Adrenal gland (tissue), 5 donors: ENCODE measurements around the gene MGAT5.

Experiments used
- POLR2A ChIP-seq, 2 donors: fragments of 450-650 bp; IDR thresholded peaks; one replicate each; pipeline ENCODE4 v1.6.1; 2017; ENCODE audit warnings: antibody characterized with exemption in 2 of 2, mild to moderate bottlenecking in 2 of 2, moderate library complexity in 1 of 2
- TF ChIP-seq, protein P1 (sequence below), 6 experiments: fragments of 450-650 bp in 4 of 6; fragments of 200-600 bp in 2 of 6; sonication (generic) in 1 of 6; IDR thresholded peaks; 1 replicate in 5 of 6; 2 replicates in 1 of 6; pipeline versions ENCODE4 v1.5.1 to v1.8.0; 2016 to 2021; ENCODE audit warnings: antibody characterized with exemption in 6 of 6, mild to moderate bottlenecking in 2 of 6, moderate library complexity in 1 of 6
- donor health status: DM: no; HTN: no; CAD: no.

DNA sequence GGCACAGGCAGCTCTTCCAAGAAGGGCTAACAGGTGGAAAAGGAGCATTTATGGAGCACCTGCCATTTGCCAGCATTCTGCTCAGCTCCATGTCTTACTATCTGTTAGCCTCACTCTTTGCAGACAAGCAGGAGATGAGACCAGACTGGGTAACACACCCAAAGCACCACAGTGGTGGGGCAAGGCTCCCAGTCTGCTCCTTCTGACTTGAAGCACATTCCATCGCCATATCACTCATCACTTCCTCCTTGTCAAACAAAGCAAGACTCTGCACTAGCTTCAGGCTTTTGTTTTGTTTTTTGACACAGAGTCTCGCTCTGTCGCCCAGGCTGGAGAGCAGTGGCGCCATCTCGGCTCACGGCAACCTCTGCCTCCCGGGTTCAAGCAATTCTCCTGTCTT is 182.8 kb downstream of the MGAT5 start:
- TF ChIP-seq, protein P1, sequence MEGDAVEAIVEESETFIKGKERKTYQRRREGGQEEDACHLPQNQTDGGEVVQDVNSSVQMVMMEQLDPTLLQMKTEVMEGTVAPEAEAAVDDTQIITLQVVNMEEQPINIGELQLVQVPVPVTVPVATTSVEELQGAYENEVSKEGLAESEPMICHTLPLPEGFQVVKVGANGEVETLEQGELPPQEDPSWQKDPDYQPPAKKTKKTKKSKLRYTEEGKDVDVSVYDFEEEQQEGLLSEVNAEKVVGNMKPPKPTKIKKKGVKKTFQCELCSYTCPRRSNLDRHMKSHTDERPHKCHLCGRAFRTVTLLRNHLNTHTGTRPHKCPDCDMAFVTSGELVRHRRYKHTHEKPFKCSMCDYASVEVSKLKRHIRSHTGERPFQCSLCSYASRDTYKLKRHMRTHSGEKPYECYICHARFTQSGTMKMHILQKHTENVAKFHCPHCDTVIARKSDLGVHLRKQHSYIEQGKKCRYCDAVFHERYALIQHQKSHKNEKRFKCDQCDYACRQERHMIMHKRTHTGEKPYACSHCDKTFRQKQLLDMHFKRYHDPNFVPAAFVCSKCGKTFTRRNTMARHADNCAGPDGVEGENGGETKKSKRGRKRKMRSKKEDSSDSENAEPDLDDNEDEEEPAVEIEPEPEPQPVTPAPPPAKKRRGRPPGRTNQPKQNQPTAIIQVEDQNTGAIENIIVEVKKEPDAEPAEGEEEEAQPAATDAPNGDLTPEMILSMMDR (IDR thresholded peaks at IDR 0.05): no peak
- TF ChIP-seq POLR2A (IDR thresholded peaks at IDR 0.05): no peak
